ENCODE results near the gene ATAD2B.
"Not testable (repeated sequence)": the region's sequence is repeated elsewhere in the genome, so short reads cannot be mapped to it uniquely, and the experiment has no call there.

The ATAD2B gene

DNA sequence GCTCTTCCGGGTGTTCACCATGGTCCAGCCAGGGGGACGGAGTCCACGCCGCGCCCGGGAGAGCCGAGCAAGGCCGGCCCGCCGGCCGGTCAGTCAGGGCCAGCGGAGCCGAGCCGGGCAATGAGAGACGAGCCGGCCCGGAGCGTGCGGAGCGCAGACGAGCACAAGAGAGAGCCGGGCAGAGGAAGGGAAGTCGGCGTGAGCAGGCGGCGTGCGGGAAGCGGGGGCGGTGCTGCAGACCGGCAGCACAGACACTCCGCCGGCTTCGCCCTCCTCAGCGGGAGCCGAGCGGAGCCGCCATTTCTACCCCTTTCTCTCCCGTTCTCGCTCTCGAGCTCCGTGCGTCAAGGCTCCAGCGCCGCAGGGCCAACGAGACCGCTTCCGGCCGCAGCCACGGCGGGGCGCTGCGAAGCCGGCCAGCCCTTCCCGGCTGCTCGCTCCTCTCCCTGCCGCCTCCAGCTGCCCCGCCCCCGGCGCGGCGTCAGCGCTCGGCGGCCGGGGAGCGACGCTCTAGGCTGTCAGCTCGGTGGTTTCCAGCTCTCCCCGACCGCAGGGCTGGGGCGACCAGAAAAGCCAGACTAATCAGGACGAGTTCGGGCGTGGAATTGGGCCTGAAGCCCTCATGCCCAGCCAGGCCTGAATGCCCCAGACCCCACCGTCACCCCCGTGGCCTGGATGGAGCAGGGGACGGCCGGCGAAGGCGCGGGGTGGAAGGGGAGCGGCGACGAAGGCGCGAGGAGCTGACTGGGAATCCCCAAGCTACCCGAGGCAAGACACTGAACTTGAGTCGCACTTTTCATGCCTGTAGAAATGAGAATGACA lies at the start of gene ATAD2B:
Gene ATAD2B, minus strand, starts transcription at position 374 of the 822 bp plus-strand sequence. Its CDS starts 353 bp downstream, at position 21.
- DNase-seq: peak; percentile 95

DNA sequence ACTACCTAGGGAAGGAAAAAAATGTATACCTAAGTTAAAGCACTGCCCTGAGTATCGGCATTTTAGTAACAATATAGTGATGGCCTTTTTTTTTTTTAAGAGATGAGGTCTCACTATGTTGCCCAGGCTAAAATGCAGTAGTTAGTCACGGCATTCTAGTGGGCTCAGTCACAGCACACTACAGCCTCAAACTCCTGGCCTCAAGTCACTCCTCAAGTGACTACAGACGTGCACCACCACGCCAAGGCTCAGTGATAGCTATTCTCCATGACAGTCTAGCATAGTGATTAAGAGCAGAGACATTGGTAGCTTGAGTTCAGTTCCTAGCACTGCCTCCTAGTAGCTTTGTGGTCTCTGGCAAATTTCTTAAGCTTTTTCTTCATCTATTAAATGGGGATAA lies 40.9 kb upstream of the ATAD2B start:
- no peak for DNase-seq

DNA sequence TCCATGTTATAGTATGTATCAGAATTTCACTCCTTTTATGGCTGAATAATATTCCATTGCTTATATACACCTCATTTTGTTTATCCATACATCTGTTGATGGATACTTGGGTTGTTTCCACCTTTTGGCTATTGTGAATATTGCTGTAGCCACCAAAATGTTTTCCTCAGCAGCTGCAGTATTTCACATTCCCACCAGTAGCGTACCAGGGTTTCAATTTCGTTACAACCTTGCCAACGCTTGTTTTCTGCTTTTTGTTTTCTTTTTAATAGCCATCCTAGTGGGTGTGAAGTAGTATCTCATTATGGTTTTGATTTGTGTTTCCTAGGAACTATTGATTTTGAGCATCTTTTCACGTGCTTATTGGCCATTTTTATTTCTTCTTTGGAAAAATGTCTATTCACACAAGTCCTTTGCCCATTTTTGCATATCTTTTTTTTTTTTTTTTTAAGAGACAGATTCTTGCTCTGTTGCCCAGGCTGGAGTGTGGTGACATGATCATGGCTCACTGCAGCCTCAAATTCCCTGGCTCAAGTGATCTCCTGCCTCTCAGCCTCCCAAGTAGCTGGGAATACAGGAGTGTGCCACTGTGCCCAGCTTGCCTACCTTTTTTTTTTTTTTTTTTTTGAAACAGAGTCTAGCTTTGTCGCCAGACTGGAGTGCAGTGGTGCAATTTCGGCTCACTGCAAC lies 27.5 kb upstream of the ATAD2B start:
- no peak for DNase-seq

DNA sequence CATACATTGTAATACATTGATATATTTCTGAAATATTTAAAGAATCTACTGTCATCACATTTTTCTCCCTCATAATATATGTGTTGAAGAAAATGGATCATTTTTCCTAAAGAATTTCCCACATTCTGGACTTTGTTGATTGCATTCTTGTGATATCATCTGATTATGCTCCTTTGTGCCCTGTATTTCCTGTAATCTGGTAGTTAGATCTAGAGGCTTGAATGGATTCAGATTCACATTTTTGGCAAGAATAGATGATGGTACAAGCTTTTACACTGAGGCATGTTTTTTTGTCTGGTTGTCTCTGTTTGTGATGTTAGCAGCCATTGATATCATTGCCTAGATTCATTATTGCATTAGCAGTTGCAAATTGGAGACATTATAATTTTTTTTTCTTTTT lies 26.7 kb upstream of the ATAD2B start:
- DNase-seq: no peak

DNA sequence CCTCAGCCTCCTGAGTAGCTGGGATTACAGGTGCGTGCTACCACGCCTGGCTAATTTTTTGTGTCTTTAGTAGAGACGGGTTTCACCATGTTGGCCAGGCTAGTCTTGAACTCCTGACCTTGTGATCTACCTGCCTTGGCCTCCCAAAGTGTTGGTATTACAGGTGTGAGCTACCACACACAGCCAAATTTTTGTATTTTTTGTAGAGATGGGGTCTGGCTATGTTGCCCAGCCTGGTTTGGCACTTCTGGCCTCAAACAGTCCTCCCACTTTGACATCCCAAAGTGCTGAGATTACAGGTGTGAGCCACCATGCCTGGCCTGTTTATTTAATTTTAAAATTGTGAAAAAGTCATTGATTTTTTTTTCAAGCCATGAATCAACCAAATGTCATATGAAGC lies 25.6 kb upstream of the ATAD2B start:
- DNase-seq: not testable (repeated sequence)

DNA sequence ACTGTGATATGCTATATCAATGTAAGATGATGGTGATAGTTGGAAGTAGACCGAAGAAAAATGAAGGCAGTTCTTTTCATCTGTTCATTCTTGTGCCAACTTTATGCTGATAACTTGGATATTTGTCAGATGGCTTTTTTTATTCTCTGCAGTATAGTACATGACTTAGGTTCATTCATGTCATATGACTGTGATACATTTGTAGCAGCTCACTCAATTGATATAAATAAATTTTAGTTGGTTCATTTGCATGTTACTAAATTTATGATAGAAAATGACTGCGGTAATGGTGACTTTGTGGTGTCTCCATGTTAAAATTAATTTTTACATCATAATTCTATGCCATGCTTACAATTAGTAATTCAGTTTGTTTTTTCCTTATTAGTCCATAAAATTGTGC lies 20.4 kb upstream of the ATAD2B start:
- DNase-seq: no peak

DNA sequence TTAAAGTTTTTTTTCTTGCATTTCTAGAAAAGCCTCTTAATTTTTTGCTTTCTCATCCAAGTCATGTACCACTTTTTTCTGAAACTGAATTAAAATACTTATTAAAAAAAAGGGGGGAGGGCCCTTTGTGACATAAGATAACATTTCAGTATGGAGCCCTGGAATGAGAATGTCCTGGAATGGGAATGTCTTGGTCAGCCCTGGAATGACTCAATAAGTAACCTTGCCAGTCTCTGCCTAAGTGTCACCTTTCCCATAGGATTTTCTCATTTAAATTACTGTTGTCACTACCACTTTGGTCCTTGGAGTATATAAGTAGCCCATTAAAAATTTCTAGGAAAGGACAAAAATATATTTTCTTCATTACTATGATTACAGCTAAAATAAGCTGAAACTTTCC lies 18.1 kb upstream of the ATAD2B start:
- DNase-seq: no peak

DNA sequence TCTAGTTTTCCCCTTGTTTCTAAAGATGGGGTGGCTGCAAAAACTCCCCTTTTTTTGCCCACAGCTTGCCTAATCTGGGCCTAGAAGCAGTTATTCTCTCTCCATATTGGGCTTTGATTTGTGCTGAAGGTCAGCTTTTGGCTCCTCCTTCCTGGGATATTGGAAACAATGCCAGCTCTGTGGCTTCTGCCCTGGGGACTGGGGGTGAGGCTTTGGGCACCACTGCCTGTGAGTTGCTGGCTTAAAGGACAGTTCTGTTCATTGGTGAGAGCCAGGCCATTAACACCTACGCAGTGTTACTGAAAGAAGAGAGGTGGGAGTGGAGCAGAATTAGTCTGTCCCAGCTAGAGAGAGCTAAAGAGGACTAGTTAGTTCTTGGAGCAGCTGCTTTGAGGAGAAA lies 17.6 kb upstream of the ATAD2B start:
- no peak for DNase-seq

DNA sequence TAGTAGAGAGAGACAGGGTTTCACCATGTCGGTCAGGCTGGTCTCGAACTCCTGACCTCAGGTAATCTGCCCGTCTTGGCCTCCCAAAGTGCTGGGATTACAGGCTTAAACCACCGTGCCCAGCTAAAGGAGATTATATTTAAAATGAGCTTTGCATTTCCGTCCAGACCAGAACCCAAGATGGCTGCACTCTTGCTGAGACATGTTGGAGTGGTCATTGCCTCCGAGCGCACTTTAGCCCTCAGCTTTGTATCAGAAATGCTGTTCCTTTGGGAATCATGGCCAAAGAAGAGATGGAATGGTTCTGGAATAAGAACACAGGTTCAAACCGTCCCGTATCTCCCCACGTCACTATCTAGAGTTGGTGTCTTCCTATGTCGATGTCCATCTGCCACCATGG lies 16.7 kb upstream of the ATAD2B start:
- no peak for DNase-seq

DNA sequence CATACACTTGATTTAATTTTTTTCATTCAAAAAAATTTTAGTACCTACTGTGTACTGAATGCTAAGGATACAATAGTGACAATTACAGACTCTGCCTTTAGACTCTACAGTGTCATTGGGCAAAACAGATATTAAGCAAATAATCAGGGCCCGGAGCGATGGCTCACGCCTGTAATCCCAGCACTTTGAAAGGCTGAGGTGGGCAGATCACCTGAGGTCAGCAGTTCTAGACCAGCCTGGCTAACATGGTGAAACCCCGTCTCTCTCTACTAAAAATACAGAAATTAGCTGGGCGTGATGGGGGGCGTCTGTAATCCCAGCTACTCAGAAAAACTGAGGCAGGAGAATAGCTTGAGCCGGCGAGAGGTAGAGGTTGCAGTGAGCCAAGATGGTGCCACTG lies 14.7 kb upstream of the ATAD2B start:
- no peak for DNase-seq

DNA sequence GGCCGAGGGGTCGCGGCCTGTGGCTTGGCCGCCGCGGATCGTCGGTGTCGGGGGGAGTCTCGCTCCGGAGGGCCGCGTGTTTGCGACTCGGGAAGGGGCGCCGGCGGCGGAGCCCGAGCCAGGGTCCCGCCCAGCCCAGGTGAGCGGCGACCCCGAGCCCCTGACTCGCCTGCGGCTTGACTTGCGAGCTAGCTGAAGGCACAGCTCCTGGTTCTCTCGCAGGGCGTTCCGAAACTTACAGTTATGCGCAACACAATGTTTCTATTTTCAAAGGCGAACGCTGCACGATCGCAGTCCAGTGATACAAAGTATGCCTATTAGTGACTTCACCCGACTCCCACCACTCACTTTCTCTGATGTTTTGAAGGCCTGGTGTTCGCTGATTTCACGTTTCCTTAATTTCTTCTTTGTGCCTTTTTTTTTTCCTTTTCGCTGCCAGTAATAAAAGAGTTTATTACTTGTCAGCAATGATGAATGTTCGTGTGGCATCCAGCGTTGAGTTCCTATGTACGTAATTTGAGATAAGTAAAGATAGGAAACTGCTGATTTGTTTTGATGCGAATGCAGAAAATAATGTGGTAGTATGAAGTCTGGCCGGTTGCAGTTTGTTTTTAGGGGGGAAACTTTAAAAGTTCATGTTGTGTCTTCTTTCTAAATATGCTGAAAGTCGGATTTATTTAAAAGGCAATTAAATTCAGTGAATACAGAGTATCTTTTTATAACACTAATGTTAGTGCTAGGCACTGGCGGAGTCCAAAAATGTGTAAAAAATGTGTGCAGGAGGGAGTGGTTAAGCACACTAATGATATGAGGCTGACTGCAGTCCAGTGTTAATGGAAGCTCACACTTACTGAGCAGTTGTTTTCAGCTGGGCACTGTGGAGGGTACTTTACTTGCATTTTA lies 14.0 kb upstream of the ATAD2B start:
- DNase-seq: peak; percentile 73

DNA sequence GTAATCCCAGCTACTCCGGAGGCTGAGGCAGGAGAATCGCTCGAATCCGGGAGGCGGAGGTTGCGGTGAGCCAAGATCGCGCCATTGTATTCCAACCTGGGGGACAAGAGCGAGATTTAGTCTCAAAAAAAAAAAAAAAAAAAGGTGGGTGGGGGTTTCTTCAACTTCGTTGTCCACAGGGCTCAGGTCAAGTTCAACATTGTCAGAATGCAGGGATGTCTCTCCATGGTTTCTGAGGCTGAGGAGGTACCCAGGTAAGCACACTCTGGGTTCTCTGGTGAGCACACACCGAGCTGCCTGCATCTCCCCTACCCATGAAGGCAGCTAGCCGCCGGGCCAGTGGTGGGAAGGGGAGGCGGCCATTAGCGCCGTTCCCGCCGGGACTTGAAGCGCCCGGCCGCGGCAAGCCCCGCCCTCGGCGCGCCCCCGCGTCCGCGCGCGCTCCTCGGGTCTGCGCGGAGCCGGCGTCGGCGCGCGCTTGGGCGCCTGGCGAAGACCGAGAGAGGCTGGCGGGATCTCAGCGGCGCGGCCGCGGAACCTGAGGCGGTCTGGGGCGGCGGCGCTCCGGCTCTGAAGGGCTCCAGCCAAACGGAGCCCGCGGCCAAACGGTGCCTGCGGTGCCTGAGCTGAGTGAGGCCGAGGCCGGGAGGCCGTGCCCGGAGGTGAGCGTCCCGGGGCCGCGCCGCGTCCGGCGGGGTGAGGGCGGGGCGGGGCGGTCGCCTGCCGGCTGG lies 13.2 kb upstream of the ATAD2B start, which contains the start of gene UBXN2A:
Gene UBXN2A, plus strand, starts transcription at position 477 of the 731 bp plus-strand sequence. CDS start 17,852 bp downstream, outside the sequence.
- DNase-seq: peak; percentile 84

DNA sequence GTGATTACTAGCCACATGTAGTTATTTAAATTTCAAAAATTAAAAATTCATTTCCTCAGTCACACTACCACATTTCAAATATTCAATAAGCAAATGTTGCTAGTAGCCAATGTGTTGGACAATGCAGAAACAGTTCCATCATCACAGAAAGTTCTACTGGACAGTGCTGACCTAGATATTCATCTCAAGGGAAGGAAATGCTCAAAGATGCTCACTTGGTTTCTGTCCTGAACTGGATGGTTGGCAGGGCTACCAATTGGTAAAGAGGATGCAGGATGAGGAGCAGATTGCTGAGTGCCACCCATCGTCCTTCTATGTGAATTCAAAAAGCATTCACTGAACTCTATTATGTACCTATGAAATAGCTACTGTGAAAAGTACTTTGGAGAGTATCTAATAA lies 7.3 kb upstream of the ATAD2B start:
- no peak for DNase-seq

DNA sequence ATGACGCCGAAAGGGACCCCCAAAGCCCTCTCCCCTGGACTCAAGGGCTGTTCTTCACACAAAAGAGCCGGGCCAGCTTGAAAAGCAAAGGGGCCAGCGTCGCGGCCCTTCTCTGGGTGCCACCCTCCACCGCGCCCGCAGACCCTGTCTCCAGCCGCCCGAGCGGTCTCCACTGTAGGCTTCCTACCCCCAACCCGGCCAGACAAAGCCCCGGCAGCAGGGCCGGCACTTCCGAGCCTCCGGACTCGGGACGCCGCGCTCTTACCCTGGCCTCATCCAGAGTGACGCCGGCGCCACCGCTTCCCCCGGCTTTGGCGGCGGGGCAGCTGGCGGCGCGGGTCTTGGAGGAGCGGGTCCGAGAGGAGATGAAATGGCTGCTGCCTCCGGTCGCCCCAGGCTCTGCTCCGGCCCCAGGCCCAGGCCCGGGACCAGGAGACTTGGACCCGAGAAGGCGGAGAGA lies 603 bp downstream of the ATAD2B start:
- no peak for DNase-seq

DNA sequence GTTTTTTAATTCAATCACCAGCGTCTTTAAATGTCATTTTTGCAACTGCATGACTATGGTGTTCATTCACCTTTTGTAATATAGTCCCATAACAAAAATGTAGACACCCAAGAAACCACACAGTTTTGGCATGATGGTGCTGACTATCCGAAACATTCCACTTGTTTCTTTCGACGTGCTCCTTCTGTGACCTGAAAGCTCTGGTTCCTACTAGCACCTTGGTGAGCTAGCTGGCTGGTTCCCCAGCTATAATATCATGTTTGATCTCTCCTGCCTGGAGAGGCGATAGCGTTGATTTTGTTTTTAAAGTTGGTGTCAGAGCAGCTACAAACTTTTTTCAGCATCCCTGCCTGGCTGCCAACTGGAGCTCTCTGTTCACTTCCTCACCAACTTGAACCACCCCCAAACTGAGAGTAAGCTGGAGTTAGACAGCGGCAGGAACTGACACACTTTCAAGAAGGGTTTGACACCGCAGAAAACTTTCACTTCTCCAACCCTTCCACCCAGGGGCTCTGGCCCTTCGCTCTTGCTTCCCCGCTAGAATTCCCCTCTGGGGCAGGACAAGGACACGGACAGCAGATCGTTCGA lies 1.1 kb downstream of the ATAD2B start:
- DNase-seq: peak; percentile 91

DNA sequence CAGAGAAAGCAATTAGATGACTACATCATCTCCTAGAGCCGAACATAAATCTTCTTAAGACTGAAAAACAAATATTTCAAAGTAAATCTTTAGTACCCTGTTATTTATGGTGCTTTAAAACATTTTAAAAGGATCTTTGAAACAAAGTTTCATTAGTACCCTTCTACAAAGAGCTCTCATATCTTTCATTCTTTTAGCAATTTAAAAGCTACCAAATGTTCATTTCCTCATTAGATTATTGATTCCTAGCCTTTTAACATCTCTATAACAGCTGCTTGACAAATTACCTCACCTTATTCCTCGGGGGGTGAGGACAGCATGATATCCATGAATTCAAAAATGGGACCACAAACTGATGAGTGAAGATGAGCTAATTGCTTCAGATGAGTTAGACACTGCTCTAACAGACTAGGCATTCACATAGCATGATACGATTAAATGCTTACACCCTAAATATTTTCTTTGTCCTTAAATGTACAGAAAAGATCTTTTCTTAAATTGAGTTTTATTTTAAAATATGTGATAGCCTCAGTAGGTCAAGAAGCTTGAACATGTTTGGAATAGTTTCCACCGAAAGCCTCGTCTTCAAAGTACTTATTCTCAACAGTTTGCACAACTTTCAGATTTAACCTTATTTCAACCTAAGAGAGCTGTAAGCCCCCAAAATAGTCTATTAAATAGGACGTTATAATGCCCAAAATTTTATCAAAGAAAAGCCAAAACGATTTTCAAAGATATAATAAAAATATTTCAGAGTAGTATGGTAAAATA lies 2.1 kb downstream of the ATAD2B start:
- no peak for DNase-seq

DNA sequence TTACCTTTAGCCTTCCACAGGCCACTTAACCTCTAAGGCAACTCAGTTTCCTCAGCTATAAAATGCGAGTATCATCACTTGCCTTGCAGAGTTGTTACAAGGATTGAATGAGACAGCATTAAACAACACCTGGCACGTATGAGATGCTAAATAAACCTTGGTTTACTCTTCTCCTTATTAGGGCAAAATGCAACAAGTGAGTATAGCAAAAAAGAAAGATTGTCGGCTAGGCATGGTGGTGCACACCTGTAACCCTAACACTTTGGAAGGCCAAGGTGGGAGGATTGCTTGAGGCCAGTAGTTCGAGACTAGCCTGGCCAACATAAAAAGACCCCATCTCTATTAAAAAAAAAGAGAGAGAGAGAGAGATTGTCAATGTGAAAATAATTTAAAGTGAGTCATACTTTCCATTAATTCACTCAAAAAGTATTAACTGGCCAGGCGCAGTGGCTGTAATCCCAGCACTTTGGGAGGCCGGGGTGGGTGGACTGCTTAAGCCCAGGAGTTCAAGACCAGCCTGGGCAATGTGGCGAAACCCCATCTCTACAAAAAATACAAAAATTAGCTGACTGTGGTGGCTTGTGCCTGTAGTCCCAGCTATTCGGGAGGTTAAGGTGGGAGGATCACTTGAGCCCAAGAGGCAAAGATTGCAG lies 8.0 kb downstream of the ATAD2B start:
- no peak for DNase-seq

DNA sequence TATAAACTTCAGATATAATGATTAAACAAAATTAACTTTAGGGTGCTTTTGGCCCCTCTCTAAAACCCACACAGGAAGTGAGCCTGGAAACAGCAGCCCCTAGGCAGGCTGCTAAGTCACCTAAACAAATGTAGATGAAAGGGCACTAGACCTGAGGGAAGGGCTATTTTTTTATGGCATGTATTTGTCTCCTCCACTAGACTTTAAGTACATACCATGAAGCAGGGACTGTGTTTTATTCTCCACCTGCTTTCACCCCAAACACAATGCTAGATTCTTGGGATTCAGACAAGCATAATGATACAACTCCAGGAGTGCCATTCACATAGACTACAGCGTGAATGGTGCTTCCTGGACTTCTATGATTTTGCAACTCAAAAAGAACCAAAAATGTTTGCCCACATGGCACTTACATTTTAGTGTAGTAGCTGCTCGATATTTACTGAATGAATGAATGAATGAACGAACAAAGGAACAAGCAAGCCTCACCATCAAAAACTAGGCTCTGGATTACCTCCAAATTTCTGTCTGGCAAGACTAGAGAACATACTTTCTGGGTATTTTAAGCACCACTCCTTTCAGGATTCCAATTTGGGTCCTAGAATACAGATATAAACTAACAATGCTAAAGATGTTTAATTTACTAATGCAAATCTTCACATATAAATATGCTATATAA lies 10.1 kb downstream of the ATAD2B start:
- no peak for DNase-seq

DNA sequence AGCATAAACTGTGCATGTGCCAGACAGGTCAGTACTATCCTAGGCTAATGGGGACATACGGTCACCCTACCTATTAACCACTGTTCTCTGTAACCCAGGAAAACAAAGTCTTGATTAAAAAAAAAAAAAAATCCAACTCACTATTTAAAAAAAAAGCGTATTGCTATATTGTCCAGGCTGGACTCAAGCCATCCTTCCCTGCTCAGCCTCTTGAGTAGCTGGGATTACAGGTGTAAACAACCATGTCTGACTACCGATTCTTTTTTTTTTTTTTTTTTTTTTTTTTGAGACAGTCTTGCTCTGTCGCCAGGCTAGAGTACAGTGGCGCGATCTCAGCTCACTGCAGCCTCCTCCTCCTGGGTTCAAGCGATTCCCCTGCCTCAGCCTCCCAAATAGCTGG lies 11.6 kb downstream of the ATAD2B start:
- DNase-seq: no peak

DNA sequence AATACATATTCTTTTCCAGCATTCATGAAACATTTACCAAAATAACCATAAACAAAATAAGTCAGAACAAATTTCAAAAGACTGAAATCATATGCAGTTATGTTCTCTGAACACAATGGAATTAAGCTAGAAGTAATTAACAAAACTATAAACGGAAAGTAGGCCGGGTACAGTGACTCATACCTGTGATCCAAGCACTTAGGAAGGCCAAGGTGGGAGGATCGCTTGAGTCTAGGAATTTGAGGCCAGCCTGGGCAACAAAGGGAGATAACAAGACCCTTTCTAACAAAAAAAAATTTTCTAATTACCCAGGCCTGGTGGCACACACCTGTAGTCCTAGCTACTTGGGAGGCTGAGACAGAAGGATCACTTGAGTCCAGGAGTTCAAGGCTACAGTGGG lies 14.9 kb downstream of the ATAD2B start:
- no peak for DNase-seq
